SK-N-SH treated with all-trans-retinoic acid at 6 μM for 48 hours (cell line): Measurements from ENCODE around the gene OVOL2.

Experiments used
- CSRNP3 ChIP-seq: fragments of 250-450 bp; sonication (Bioruptor Pico); IDR thresholded peaks from 2 replicates; pipeline ENCODE4 v1.5.1; 2021; ENCODE audit warnings: mild to moderate bottlenecking, moderate library complexity
- RARB ChIP-seq: fragments of 250-450 bp; sonication (Bioruptor Pico); IDR thresholded peaks from 2 replicates; pipeline ENCODE4 v1.8.0; 2021; ENCODE audit warnings: mild to moderate bottlenecking, moderate library complexity
- ZFP30 ChIP-seq: fragments of 450-650 bp; formaldehyde crosslinking; IDR thresholded peaks from 2 replicates; pipeline ENCODE4 v1.5.0; 2022; ENCODE audit warnings: mild to moderate bottlenecking, moderate library complexity
- TF ChIP-seq, protein P1 (sequence below): fragments of 250-450 bp; sonication (Bioruptor Pico); IDR thresholded peaks from 2 replicates; pipeline ENCODE4 v1.8.0; 2020; ENCODE audit warnings: mild to moderate bottlenecking, moderate library complexity, borderline replicate concordance

- TF ChIP-seq CSRNP3 (CRISPR knock-in tag) (no peak), ZFP30 (CRISPR knock-in tag) (no peak), RARB (no peak)
- TF ChIP-seq, protein P1, sequence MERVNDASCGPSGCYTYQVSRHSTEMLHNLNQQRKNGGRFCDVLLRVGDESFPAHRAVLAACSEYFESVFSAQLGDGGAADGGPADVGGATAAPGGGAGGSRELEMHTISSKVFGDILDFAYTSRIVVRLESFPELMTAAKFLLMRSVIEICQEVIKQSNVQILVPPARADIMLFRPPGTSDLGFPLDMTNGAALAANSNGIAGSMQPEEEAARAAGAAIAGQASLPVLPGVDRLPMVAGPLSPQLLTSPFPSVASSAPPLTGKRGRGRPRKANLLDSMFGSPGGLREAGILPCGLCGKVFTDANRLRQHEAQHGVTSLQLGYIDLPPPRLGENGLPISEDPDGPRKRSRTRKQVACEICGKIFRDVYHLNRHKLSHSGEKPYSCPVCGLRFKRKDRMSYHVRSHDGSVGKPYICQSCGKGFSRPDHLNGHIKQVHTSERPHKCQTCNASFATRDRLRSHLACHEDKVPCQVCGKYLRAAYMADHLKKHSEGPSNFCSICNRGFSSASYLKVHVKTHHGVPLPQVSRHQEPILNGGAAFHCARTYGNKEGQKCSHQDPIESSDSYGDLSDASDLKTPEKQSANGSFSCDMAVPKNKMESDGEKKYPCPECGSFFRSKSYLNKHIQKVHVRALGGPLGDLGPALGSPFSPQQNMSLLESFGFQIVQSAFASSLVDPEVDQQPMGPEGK (CRISPR knock-in tag) = no peak
Measured at GRCh38 chr20:18011951-18012645, 45.6 kb downstream of the OVOL2 start.
